Adrenal gland (tissue), 12 donors: ENCODE results near the gene CSTPP1. TPM values are rescaled to one million over a fixed set of nuclear protein-coding genes. Genes with fewer than 3 reads are reported as not detected.
A peak's percentile ranks its signal among the peaks of the same experiment; 100 is the strongest.

Experiments
- DNase-seq, 7 donors: peaks; one replicate each; pipeline ENCODE4 v3.0.0-alpha.2; 2019 to 2020
- H3K27ac ChIP-seq, 5 donors: fragments of 200-600 bp; sonication (generic) in 4 of 5; 1 replicate in 3 of 5; 2 replicates in 2 of 5; pipeline versions ENCODE4 v1.5.1 to v1.8.0; 2016 to 2020; ENCODE audit warnings: mild to moderate bottlenecking in 1 of 5
- H3K27me3 ChIP-seq: fragments of 200-600 bp; 2 replicates; pipeline ENCODE4 v1.8.0; 2021
- H3K36me3 ChIP-seq, 2 donors: fragments of 200-600 bp; replicated peaks in 1 of 2; 1 replicate in 1 of 2; 2 replicates in 1 of 2; pipeline versions ENCODE4 v1.5.1 to v1.8.0; 2018 to 2022
- H3K4me1 ChIP-seq, 2 donors: fragments of 200-600 bp; replicated peaks in 1 of 2; 1 replicate in 1 of 2; 2 replicates in 1 of 2; pipeline versions ENCODE4 v1.5.1 to v1.8.0; 2018 to 2021
- H3K4me3 ChIP-seq, 4 donors: fragments of 200-600 bp; sonication (generic) in 3 of 4; one replicate each; pipeline ENCODE4 v1.5.1; 2016 to 2018
- H3K9me3 ChIP-seq, 3 donors: fragments of 200-600 bp; sonication (generic) in 1 of 3; replicated peaks in 1 of 3; 1 replicate in 2 of 3; 2 replicates in 1 of 3; pipeline versions ENCODE4 v1.5.1 to v1.8.0; 2016 to 2021
- CTCF ChIP-seq, 6 experiments: fragments of 450-650 bp in 4 of 6; fragments of 200-600 bp in 2 of 6; sonication (generic) in 1 of 6; IDR thresholded peaks; 1 replicate in 5 of 6; 2 replicates in 1 of 6; pipeline versions ENCODE4 v1.5.1 to v1.8.0; 2016 to 2021; ENCODE audit warnings: antibody characterized with exemption in 6 of 6, mild to moderate bottlenecking in 2 of 6, moderate library complexity in 1 of 6
- POLR2A ChIP-seq, 2 donors: fragments of 450-650 bp; IDR thresholded peaks; one replicate each; pipeline ENCODE4 v1.6.1; 2017; ENCODE audit warnings: antibody characterized with exemption in 2 of 2, mild to moderate bottlenecking in 2 of 2, moderate library complexity in 1 of 2
- WGBS, 4 donors: extraction: QIAGEN DNeasy Blood & Tissue Kit in 2 of 4; methylation state at CpG; one replicate each; pipeline versions ENCODE4 v1.1.5 to v1.1.7; 2013 to 2017; 5-methylcytosine and 5-hydroxymethylcytosine counted together
- intact Hi-C, 2 donors: fragments of 100-400 bp; cut with DNase I; formaldehyde crosslinking; loops; one replicate each; pipeline versions ENCODE4 v1.14.1 to v1.15.0; 2022 to 2023
- polyA plus RNA-seq, 3 donors: library from polyadenylated mRNA; stranded (reverse); fragments of 200-250 nt in 2 of 3; fragments of 350-450 nt in 1 of 3; fragmentation: Illumina TruSeq in 1 of 3; extraction: RNeasy Lipid Tissue Mini Kit (QIAGEN cat#74804) in 1 of 3; gene quantifications; one replicate each; pipeline ENCODE4 v1.2.3, GENCODE V29; 2013 to 2014
- total RNA-seq, 9 donors: library from RNA; depleted of rRNA in 4 of 9; stranded (reverse); fragments of >200 nt in 4 of 9; fragments of 120-200 nt in 1 of 9; fragmentation: NEBNext Ultra II Directional in 1 of 9; extraction: Animal tissue kit (Norgen Biotek cat#: 25700) in 1 of 9; gene quantifications; one replicate each; pipeline versions ENCODE4 v1.1.0 to v1.2.4, GENCODE V29; 2013 to 2023
- donor health status: healthy with polysubstance abuse.
- donor health status: Bipolar disorder and iron deficiency.
- donor health status: DM: yes; HTN: yes; CAD: no.
- donor health status: DM: no; HTN: no; CAD: no.
- donor health status: DM: no; HTN: no; CAD: no.
- donor health status: DM: yes; HTN: yes; CAD: no.

The CSTPP1 gene
- total and polyA plus RNA-seq, 12 donors = 17.6 to 63.0 (median 24.4) TPM

GRCh38 chr11:47152126-47152952, 215.8 kb downstream of the CSTPP1 start:
- intact Hi-C loops = loop anchor here (2.0 to 5.0 kb wide), 2 partner anchors 264 to 265 kb away; no protein-coding TSS in a partner anchor
- H3K4me3 ChIP-seq = no peak overlapping the region
- TF ChIP-seq CTCF (IDR thresholded peaks at IDR 0.05) = no peak
- TF ChIP-seq POLR2A (IDR thresholded peaks at IDR 0.05) = no peak
- peaks cover 0 to 14% of the 10 kb centered on the region in 2 donors for H3K4me1 ChIP-seq
- DNase-seq = no peak
- H3K27me3 ChIP-seq = no peaks in the 10 kb centered on the region
- H3K9me3 ChIP-seq = no peaks in the 10 kb centered on the region
- no peak overlapping the region for H3K27ac ChIP-seq
- no peaks in the 10 kb centered on the region for H3K36me3 ChIP-seq
- 72 to 83% (median 82%) methylated on average over 9 to 16 of the region's 16 CpGs for WGBS, 4 donors

- TF ChIP-seq POLR2A (IDR thresholded peaks at IDR 0.05) = no peak
- TF ChIP-seq CTCF (IDR thresholded peaks at IDR 0.05) = peak; percentile 91 to 99 (median 96)
- intact Hi-C loops = loop anchor here (2.0 to 5.0 kb wide), 2 partner anchors 264 to 266 kb away; no protein-coding TSS in a partner anchor
Observed at GRCh38 chr11:47152953-47153950, 216.7 kb downstream of the CSTPP1 start.

GRCh38 chr11:47154616-47155570, 218.3 kb downstream of the CSTPP1 start:
- no peak for DNase-seq
- H3K9me3 ChIP-seq = no peaks in the 10 kb centered on the region
- no peak overlapping the region for H3K27ac ChIP-seq
- H3K4me1 ChIP-seq = peaks cover 0 to 10% of the 10 kb centered on the region in 2 donors
- no peaks in the 10 kb centered on the region for H3K27me3 ChIP-seq
- TF ChIP-seq CTCF (IDR thresholded peaks at IDR 0.05) (no peak), POLR2A (IDR thresholded peaks at IDR 0.05) (no peak)
- intact Hi-C loops = loop anchor here in 1 of 2 donors (5.0 kb wide), 1 partner anchor 268 kb away; no protein-coding TSS in a partner anchor
- H3K36me3 ChIP-seq = no peaks in the 10 kb centered on the region
- 71 to 80% (median 75%) methylated on average over 18 of the region's 18 CpGs for WGBS, 4 donors
- H3K4me3 ChIP-seq = no peak overlapping the region

More at GRCh38 chr11:47152953-47153950, 216.7 kb downstream of the CSTPP1 start:
- no peaks in the 10 kb centered on the region for H3K9me3 ChIP-seq
- H3K27ac ChIP-seq = no peak overlapping the region
- peaks cover 0 to 14% of the 10 kb centered on the region in 2 donors for H3K4me1 ChIP-seq
- H3K36me3 ChIP-seq = no peaks in the 10 kb centered on the region
- WGBS, 4 donors = 42 to 47% (median 43%) methylated on average over 11 of the region's 11 CpGs
- H3K27me3 ChIP-seq = no peaks in the 10 kb centered on the region
- peak; percentile 75 to 95 (median 83) for DNase-seq
- H3K4me3 ChIP-seq = no peak overlapping the region
